SK-N-SH (cell line): ENCODE results near the gene SULT2A1. TPM values are rescaled to one million over a fixed set of nuclear protein-coding genes. Genes with fewer than 3 reads are reported as not detected.

Source experiments
- CTCF ChIA-PET: fragments of 300-600, 350-600 bp; formaldehyde crosslinking; extraction: SDS; loops from one replicate; lab custom pipeline; 2021; lab: Yijun Ruan, JAX
- POLR2A ChIA-PET: fragments of 350-600 bp; sonication (Branson Sonifier 250); formaldehyde crosslinking; extraction: SDS; loops from one replicate; lab custom pipeline; 2020; ENCODE audit warnings: antibody characterized with exemption, inconsistent platforms; lab: Yijun Ruan, JAX
- DNase-seq: peaks from one replicate; pipeline ENCODE4 v3.0.0; 2012
- H2AFZ ChIP-seq: fragments of 200-600 bp; sonication (generic); 2 replicates; pipeline ENCODE4 v1.8.1; 2016; ENCODE audit warnings: antibody characterized with exemption, mild to moderate bottlenecking, low read depth
- H3F3A ChIP-seq: fragments of 200-600 bp; sonication (generic); replicated peaks from 2 replicates; pipeline ENCODE3; 2016; ENCODE audit warnings: antibody characterized with exemption, mild to moderate bottlenecking; ENCODE audit not compliant: insufficient read depth
- H3K27ac ChIP-seq, 2 experiments: fragments of 200-500 bp in 1 of 2; fragments of 200-600 bp in 1 of 2; sonication (Bioruptor generic) in 1 of 2; sonication (generic), shearing (Covaris generic) in 1 of 2; 2 replicates each; pipeline versions ENCODE4 v1.5.1 to v1.6.1; 2014 to 2016; ENCODE audit warnings: low read depth in 2 of 2, inconsistent platforms in 1 of 2, low read length in 1 of 2, mild to moderate bottlenecking in 1 of 2, mixed read lengths in 1 of 2
- H3K27me3 ChIP-seq: fragments of 200-600 bp; sonication (generic), shearing (Covaris generic); 2 replicates; pipeline ENCODE4 v1.6.1; 2016; ENCODE audit warnings: mixed run types; ENCODE audit not compliant: insufficient read depth
- H3K36me3 ChIP-seq, 2 experiments: fragments of 200-500 bp in 1 of 2; fragments of 200-600 bp in 1 of 2; sonication (Bioruptor generic) in 1 of 2; sonication (generic) in 1 of 2; replicated peaks in 1 of 2; 2 replicates each; pipeline versions ENCODE3 to v1.5.1; 2014 to 2016; ENCODE audit warnings: low read length in 1 of 2, mild to moderate bottlenecking in 1 of 2; ENCODE audit not compliant: insufficient read depth in 2 of 2, control insufficient read depth in 1 of 2
- H3K4me1 ChIP-seq, 2 experiments: fragments of 200-500 bp in 1 of 2; fragments of 200-600 bp in 1 of 2; sonication (Bioruptor generic) in 1 of 2; sonication (generic), shearing (Covaris generic) in 1 of 2; 2 replicates each; pipeline versions ENCODE4 v1.5.1 to v1.6.1; 2014 to 2016; ENCODE audit warnings: low read depth in 1 of 2, low read length in 1 of 2, mixed run types in 1 of 2; ENCODE audit not compliant: insufficient read depth in 2 of 2, control insufficient read depth in 1 of 2
- H3K4me2 ChIP-seq: fragments of 200-600 bp; sonication (generic), shearing (Covaris generic); 2 replicates; pipeline ENCODE4 v1.6.1; 2017; ENCODE audit warnings: mixed run types
- H3K4me3 ChIP-seq, 2 experiments: fragments of 200-500 bp in 1 of 2; fragments of 200-600 bp in 1 of 2; sonication (Bioruptor generic) in 1 of 2; sonication (generic), shearing (Covaris generic) in 1 of 2; 2 replicates each; pipeline versions ENCODE4 v1.5.1 to v1.8.1; 2014 to 2016; ENCODE audit warnings: low read depth in 2 of 2, inconsistent platforms in 1 of 2, low read length in 1 of 2, mild to moderate bottlenecking in 1 of 2, mixed read lengths in 1 of 2, moderate library complexity in 1 of 2
- H3K79me2 ChIP-seq: fragments of 200-600 bp; sonication (generic); 2 replicates; pipeline ENCODE4 v1.8.1; 2017; ENCODE audit warnings: mild to moderate bottlenecking; ENCODE audit not compliant: insufficient read depth
- H3K9ac ChIP-seq: fragments of 200-600 bp; sonication (generic); 2 replicates; pipeline ENCODE4 v1.6.1; 2017; ENCODE audit warnings: mixed run types
- H3K9me2 ChIP-seq: fragments of 200-600 bp; sonication (generic); 2 replicates; pipeline ENCODE4 v1.6.1; 2017; ENCODE audit warnings: mixed run types
- H3K9me3 ChIP-seq: fragments of 200-600 bp; sonication (generic); 2 replicates; pipeline ENCODE4 v1.6.1; 2017; ENCODE audit warnings: mixed run types, mild to moderate bottlenecking, moderate library complexity
- H4K20me1 ChIP-seq: fragments of 200-600 bp; sonication (generic); 2 replicates; pipeline ENCODE4 v1.6.1; 2017; ENCODE audit warnings: mild to moderate bottlenecking, mixed run types; ENCODE audit not compliant: insufficient read depth
- CHD2 ChIP-seq: fragments of 150-350 bp; IDR thresholded peaks from 2 replicates; pipeline ENCODE4 v1.6.1; 2018; ENCODE audit warnings: low read length; ENCODE audit not compliant: partially characterized antibody
- ELF1 ChIP-seq: IDR thresholded peaks from 2 replicates; pipeline ENCODE4 v1.4.0; 2012
- EP300 ChIP-seq, 2 experiments: IDR thresholded peaks; 2 replicates each; pipeline versions ENCODE4 v1.4.0 to v1.6.1; 2012; ENCODE audit warnings: borderline replicate concordance in 1 of 2, low read depth in 1 of 2, low read length in 1 of 2
- EZH2phosphoT487 ChIP-seq: fragments of 200-600 bp; sonication (generic); IDR thresholded peaks from 2 replicates; pipeline ENCODE4 v1.6.1; 2017; ENCODE audit warnings: low read depth, mixed run types, mild to moderate bottlenecking, antibody characterized with exemption, moderate library complexity, borderline replicate concordance
- FOSL2 ChIP-seq: IDR thresholded peaks from 2 replicates; pipeline ENCODE4 v1.4.0; 2012; ENCODE audit warnings: low read depth, mild to moderate bottlenecking, moderate library complexity, borderline replicate concordance
- FOXJ3 ChIP-seq: sonication (generic); formaldehyde crosslinking; IDR thresholded peaks from 2 replicates; pipeline ENCODE4 v1.5.1; 2020; ENCODE audit warnings: mild to moderate bottlenecking, missing genetic modification reagents
- FOXM1 ChIP-seq: IDR thresholded peaks from 2 replicates; pipeline ENCODE4 v1.4.0; 2012; ENCODE audit warnings: low read depth, mild to moderate bottlenecking
- GATA2 ChIP-seq: sonication (generic); formaldehyde crosslinking; IDR thresholded peaks from 2 replicates; pipeline ENCODE4 v1.5.0; 2020; ENCODE audit warnings: mild to moderate bottlenecking, missing genetic modification reagents
- MXI1 ChIP-seq: IDR thresholded peaks from 2 replicates; pipeline ENCODE4 v1.6.1; 2012; ENCODE audit warnings: mild to moderate bottlenecking, low read depth, low read length, improper control_type of control experiment
- NRF1 ChIP-seq: IDR thresholded peaks from 2 replicates; pipeline ENCODE4 v1.6.1; 2012; ENCODE audit warnings: low read depth, mild to moderate bottlenecking, low read length
- PBX3 ChIP-seq: IDR thresholded peaks from 2 replicates; pipeline ENCODE4; 2012
- RAD21 ChIP-seq: IDR thresholded peaks from 2 replicates; pipeline ENCODE4 v1.6.1; 2012; ENCODE audit warnings: mild to moderate bottlenecking, low read length
- RCOR1 ChIP-seq: fragments of 150-350 bp; IDR thresholded peaks from 2 replicates; pipeline ENCODE4 v1.6.1; 2017; ENCODE audit warnings: antibody characterized with exemption, low read length
- RFX5 ChIP-seq: IDR thresholded peaks from 2 replicates; pipeline ENCODE4 v1.6.1; 2012; ENCODE audit warnings: mild to moderate bottlenecking, improper control_type of control experiment, low read length
- RXRA ChIP-seq: IDR thresholded peaks from 2 replicates; pipeline ENCODE4 v1.4.0; 2012; ENCODE audit warnings: low read depth, mild to moderate bottlenecking, borderline replicate concordance
- SIN3A ChIP-seq: IDR thresholded peaks from 2 replicates; pipeline ENCODE4 v1.6.1; 2012; ENCODE audit warnings: low read depth, mild to moderate bottlenecking, low read length, moderate library complexity, borderline replicate concordance
- TAF1 ChIP-seq: IDR thresholded peaks from 2 replicates; pipeline ENCODE4 v1.6.1; 2012; ENCODE audit warnings: low read depth, mild to moderate bottlenecking, low read length, moderate library complexity, borderline replicate concordance
- YY1 ChIP-seq: IDR thresholded peaks from 2 replicates; pipeline ENCODE4 v1.4.0; 2012; ENCODE audit warnings: low read depth, mild to moderate bottlenecking
- ZBTB33 ChIP-seq: IDR thresholded peaks from 2 replicates; pipeline ENCODE4 v1.4.0; 2012; ENCODE audit warnings: low read depth, borderline replicate concordance
- WGBS: methylation state at CpG from one replicate; pipeline ENCODE4 v1.1.6; 2017; ENCODE audit warnings: low lambda C conversion rate; 5-methylcytosine and 5-hydroxymethylcytosine counted together
- polyA plus RNA-seq, 3 experiments: library from polyadenylated mRNA; depleted of rRNA; stranded (reverse); fragments of >200 nt; gene quantifications; 2 replicates each; pipeline ENCODE4 v1.2.3, GENCODE V29; 2012
- TF ChIP-seq, protein P1 (sequence below): fragments of 150-350 bp; IDR thresholded peaks from 2 replicates; pipeline ENCODE4 v1.6.1; 2016; ENCODE audit warnings: mild to moderate bottlenecking, low read depth, low read length
- TF ChIP-seq, protein P2 (sequence below): IDR thresholded peaks from 2 replicates; pipeline ENCODE4 v1.4.0; 2012; ENCODE audit warnings: low read depth, borderline replicate concordance

The SULT2A1 gene
- polyA plus RNA-seq, 1 of the 3 experiments (the other 2 are of a cell fraction): not detected

- H3K9me3 ChIP-seq: no peaks in the 10 kb centered on the region
- no peaks in the 10 kb centered on the region; a peak in 1 of 4 replicates for H3K4me1 ChIP-seq
- 19% methylated on average over 4 of the region's 4 CpGs for WGBS
- no peaks in the 10 kb centered on the region for H3F3A ChIP-seq
- TF ChIP-seq ZBTB33 (no peak), TAF1 (no peak), EZH2phosphoT487 (no peak), RCOR1 (no peak), FOXM1 (no peak), CHD2 (no peak), PBX3 (no peak), EP300 (IDR thresholded peaks at IDR 0.05; ENCODE audit: borderline replicate concordance in 1 of 2, low read depth in 1 of 2, low read length in 1 of 2) (no peak), ELF1 (no peak), FOSL2 (no peak), RAD21 (no peak), SIN3A (no peak), RXRA (no peak), MXI1 (no peak), YY1 (no peak), NRF1 (no peak)
- no peak overlapping the region for H3K4me3 ChIP-seq
- H3K9me2 ChIP-seq: no peaks in the 10 kb centered on the region
- peaks cover 40% of the 10 kb centered on the region for H3K27me3 ChIP-seq
- no peak overlapping the region for H2AFZ ChIP-seq
- no peak overlapping the region for H3K4me2 ChIP-seq
- no peaks in the 10 kb centered on the region for H3K36me3 ChIP-seq
- no peak overlapping the region for H3K27ac ChIP-seq
- no peak overlapping the region for H3K9ac ChIP-seq
- H3K79me2 ChIP-seq: no peaks in the 10 kb centered on the region
- DNase-seq: no peak
- no peaks in the 10 kb centered on the region for H4K20me1 ChIP-seq
- ChIA-PET CTCF (no interaction called here), POLR2A (no interaction called here)
Observed at GRCh38 chr19:47896019-47896418, 9.9 kb upstream of the SULT2A1 start.

- H3K27me3 ChIP-seq: peaks cover 34% of the 10 kb centered on the region; the same call in 1 of the 2 replicates
- H3K27ac ChIP-seq: no peak overlapping the region
- DNase-seq: no peak
- WGBS: 60% methylated on average over 5 of the region's 5 CpGs
- no peaks in the 10 kb centered on the region for H3K79me2 ChIP-seq
- no peaks in the 10 kb centered on the region for H3K9me3 ChIP-seq
- H3K36me3 ChIP-seq: no peaks in the 10 kb centered on the region
- POLR2A ChIA-PET: no interaction called here
- no peaks in the 10 kb centered on the region for H3K9me2 ChIP-seq
- H2AFZ ChIP-seq: no peak overlapping the region
- no peaks in the 10 kb centered on the region for H3F3A ChIP-seq
- CTCF ChIA-PET: interaction anchor here (0.6 kb wide), 1 partner anchor 24 kb away, joined by 3 read pairs; no protein-coding TSS in a partner anchor
- H3K9ac ChIP-seq: no peak overlapping the region
- no peak overlapping the region for H3K4me2 ChIP-seq
- no peaks in the 10 kb centered on the region; a peak in 1 of 4 replicates for H3K4me1 ChIP-seq
- no peak overlapping the region for H3K4me3 ChIP-seq
- H4K20me1 ChIP-seq: no peaks in the 10 kb centered on the region
- TF ChIP-seq, protein P1, sequence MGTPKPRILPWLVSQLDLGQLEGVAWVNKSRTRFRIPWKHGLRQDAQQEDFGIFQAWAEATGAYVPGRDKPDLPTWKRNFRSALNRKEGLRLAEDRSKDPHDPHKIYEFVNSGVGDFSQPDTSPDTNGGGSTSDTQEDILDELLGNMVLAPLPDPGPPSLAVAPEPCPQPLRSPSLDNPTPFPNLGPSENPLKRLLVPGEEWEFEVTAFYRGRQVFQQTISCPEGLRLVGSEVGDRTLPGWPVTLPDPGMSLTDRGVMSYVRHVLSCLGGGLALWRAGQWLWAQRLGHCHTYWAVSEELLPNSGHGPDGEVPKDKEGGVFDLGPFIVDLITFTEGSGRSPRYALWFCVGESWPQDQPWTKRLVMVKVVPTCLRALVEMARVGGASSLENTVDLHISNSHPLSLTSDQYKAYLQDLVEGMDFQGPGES: no peak
- no peak for TF ChIP-seq PBX3
- no peak for TF ChIP-seq RXRA
- TF ChIP-seq, protein P2, sequence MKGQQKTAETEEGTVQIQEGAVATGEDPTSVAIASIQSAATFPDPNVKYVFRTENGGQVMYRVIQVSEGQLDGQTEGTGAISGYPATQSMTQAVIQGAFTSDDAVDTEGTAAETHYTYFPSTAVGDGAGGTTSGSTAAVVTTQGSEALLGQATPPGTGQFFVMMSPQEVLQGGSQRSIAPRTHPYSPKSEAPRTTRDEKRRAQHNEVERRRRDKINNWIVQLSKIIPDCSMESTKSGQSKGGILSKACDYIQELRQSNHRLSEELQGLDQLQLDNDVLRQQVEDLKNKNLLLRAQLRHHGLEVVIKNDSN: no peak
- no peak for TF ChIP-seq GATA2 (CRISPR knock-in tag)
- TF ChIP-seq RFX5: no peak
- TF ChIP-seq FOXJ3: no peak
Observed at GRCh38 chr19:47895165-47895782, 9.2 kb upstream of the SULT2A1 start.
